Adrenal gland (tissue), 12 donors: Measurements from ENCODE around the gene POLR3B. TPM values are rescaled to one million over a fixed set of nuclear protein-coding genes. Genes with fewer than 3 reads are reported as not detected.

Experiments
- DNase-seq, 7 donors: peaks; one replicate each; pipeline ENCODE4 v3.0.0-alpha.2; 2019 to 2020
- H3K27ac ChIP-seq, 5 donors: fragments of 200-600 bp; sonication (generic) in 4 of 5; 1 replicate in 3 of 5; 2 replicates in 2 of 5; pipeline versions ENCODE4 v1.5.1 to v1.8.0; 2016 to 2020; ENCODE audit warnings: mild to moderate bottlenecking in 1 of 5
- H3K27me3 ChIP-seq: fragments of 200-600 bp; 2 replicates; pipeline ENCODE4 v1.8.0; 2021
- H3K36me3 ChIP-seq, 2 donors: fragments of 200-600 bp; replicated peaks in 1 of 2; 1 replicate in 1 of 2; 2 replicates in 1 of 2; pipeline versions ENCODE4 v1.5.1 to v1.8.0; 2018 to 2022
- H3K4me1 ChIP-seq, 2 donors: fragments of 200-600 bp; replicated peaks in 1 of 2; 1 replicate in 1 of 2; 2 replicates in 1 of 2; pipeline versions ENCODE4 v1.5.1 to v1.8.0; 2018 to 2021
- H3K4me3 ChIP-seq, 4 donors: fragments of 200-600 bp; sonication (generic) in 3 of 4; one replicate each; pipeline ENCODE4 v1.5.1; 2016 to 2018
- H3K9me3 ChIP-seq, 3 donors: fragments of 200-600 bp; sonication (generic) in 1 of 3; replicated peaks in 1 of 3; 1 replicate in 2 of 3; 2 replicates in 1 of 3; pipeline versions ENCODE4 v1.5.1 to v1.8.0; 2016 to 2021
- CTCF ChIP-seq, 6 experiments: fragments of 450-650 bp in 4 of 6; fragments of 200-600 bp in 2 of 6; sonication (generic) in 1 of 6; IDR thresholded peaks; 1 replicate in 5 of 6; 2 replicates in 1 of 6; pipeline versions ENCODE4 v1.5.1 to v1.8.0; 2016 to 2021; ENCODE audit warnings: antibody characterized with exemption in 6 of 6, mild to moderate bottlenecking in 2 of 6, moderate library complexity in 1 of 6
- POLR2A ChIP-seq, 2 donors: fragments of 450-650 bp; IDR thresholded peaks; one replicate each; pipeline ENCODE4 v1.6.1; 2017; ENCODE audit warnings: antibody characterized with exemption in 2 of 2, mild to moderate bottlenecking in 2 of 2, moderate library complexity in 1 of 2
- WGBS, 4 donors: extraction: QIAGEN DNeasy Blood & Tissue Kit in 2 of 4; methylation state at CpG; one replicate each; pipeline versions ENCODE4 v1.1.5 to v1.1.7; 2013 to 2017; 5-methylcytosine and 5-hydroxymethylcytosine counted together
- intact Hi-C, 2 donors: fragments of 100-400 bp; cut with DNase I; formaldehyde crosslinking; loops; one replicate each; pipeline versions ENCODE4 v1.14.1 to v1.15.0; 2022 to 2023
- polyA plus RNA-seq, 3 donors: library from polyadenylated mRNA; stranded (reverse); fragments of 200-250 nt in 2 of 3; fragments of 350-450 nt in 1 of 3; fragmentation: Illumina TruSeq in 1 of 3; extraction: RNeasy Lipid Tissue Mini Kit (QIAGEN cat#74804) in 1 of 3; gene quantifications; one replicate each; pipeline ENCODE4 v1.2.3, GENCODE V29; 2013 to 2014
- total RNA-seq, 9 donors: library from RNA; depleted of rRNA in 4 of 9; stranded (reverse); fragments of >200 nt in 4 of 9; fragments of 120-200 nt in 1 of 9; fragmentation: NEBNext Ultra II Directional in 1 of 9; extraction: Animal tissue kit (Norgen Biotek cat#: 25700) in 1 of 9; gene quantifications; one replicate each; pipeline versions ENCODE4 v1.1.0 to v1.2.4, GENCODE V29; 2013 to 2023
- donor health status: healthy with polysubstance abuse.
- donor health status: Bipolar disorder and iron deficiency.
- donor health status: DM: yes; HTN: yes; CAD: no.
- donor health status: DM: no; HTN: no; CAD: no.
- donor health status: DM: no; HTN: no; CAD: no.
- donor health status: DM: yes; HTN: yes; CAD: no.

POLR3B gene
- total and polyA plus RNA-seq, 12 donors, result 2.6 to 33.8 (median 13.7) TPM

GRCh38 chr12:106332536-106332935, 25.0 kb upstream of the POLR3B start:
- no peak for DNase-seq
- H3K27ac ChIP-seq, result no peak overlapping the region
- intact Hi-C loops, result no loop called here
- H3K9me3 ChIP-seq, result no peaks in the 10 kb centered on the region
- no peak overlapping the region for H3K4me3 ChIP-seq
- no peaks in the 10 kb centered on the region for H3K27me3 ChIP-seq
- peaks cover 37 to 40% of the 10 kb centered on the region in 2 donors for H3K4me1 ChIP-seq
- TF ChIP-seq POLR2A (IDR thresholded peaks at IDR 0.05), result no peak
- TF ChIP-seq CTCF (IDR thresholded peaks at IDR 0.05), result no peak
- no peaks in the 10 kb centered on the region for H3K36me3 ChIP-seq

GRCh38 chr12:106333010-106333409, 24.5 kb upstream of the POLR3B start:
- 48 to 90% (median 79%) methylated on average over 2 of the region's 2 CpGs for WGBS, 4 donors
- DNase-seq, result no peak
- no peak overlapping the region for H3K27ac ChIP-seq
- no peaks in the 10 kb centered on the region for H3K27me3 ChIP-seq
- H3K36me3 ChIP-seq, result no peaks in the 10 kb centered on the region
- H3K4me3 ChIP-seq, result no peak overlapping the region
- TF ChIP-seq CTCF (IDR thresholded peaks at IDR 0.05) (no peak), POLR2A (IDR thresholded peaks at IDR 0.05) (no peak)
- H3K9me3 ChIP-seq, result no peaks in the 10 kb centered on the region
- peaks cover 37 to 42% of the 10 kb centered on the region in 2 donors for H3K4me1 ChIP-seq
- intact Hi-C loops, result no loop called here

- Histone ChIP-seq H3K4me1 (peaks cover 37 to 38% of the 10 kb centered on the region in 2 donors), H3K27ac (no peak overlapping the region), H3K9me3 (no peaks in the 10 kb centered on the region), H3K4me3 (no peak overlapping the region), H3K27me3 (no peaks in the 10 kb centered on the region), H3K36me3 (no peaks in the 10 kb centered on the region)
- WGBS, 4 donors, result 88 to 94% (median 91%) methylated on average over 2 of the region's 2 CpGs
- no peak for DNase-seq
- TF ChIP-seq CTCF (IDR thresholded peaks at IDR 0.05), result no peak
- no peak for TF ChIP-seq POLR2A (IDR thresholded peaks at IDR 0.05)
- intact Hi-C loops, result no loop called here
Observed at GRCh38 chr12:106333756-106334155, 23.8 kb upstream of the POLR3B start.

GRCh38 chr12:106341086-106341877, 16.3 kb upstream of the POLR3B start:
- no peaks in the 10 kb centered on the region for H3K9me3 ChIP-seq
- no peak for DNase-seq
- H3K27ac ChIP-seq, result peak overlapping the region; percentile 28 to 84 (median 68)
- no peak overlapping the region for H3K4me3 ChIP-seq
- no peaks in the 10 kb centered on the region for H3K36me3 ChIP-seq
- TF ChIP-seq POLR2A (IDR thresholded peaks at IDR 0.05) (no peak), CTCF (IDR thresholded peaks at IDR 0.05) (no peak)
- no peaks in the 10 kb centered on the region for H3K27me3 ChIP-seq
- intact Hi-C loops, result loop anchor here in 1 of 2 donors (10.0 kb wide), 1 partner anchor 106 kb away; no protein-coding TSS in a partner anchor
- WGBS, 4 donors, result 72 to 82% (median 77%) methylated on average over 2 of the region's 2 CpGs
- peaks cover 43 to 56% of the 10 kb centered on the region in 2 donors for H3K4me1 ChIP-seq
